Spleen (tissue), 7 donors: ENCODE measurements around the gene LAIR1.

Source experiments
- POLR2AphosphoS5 ChIP-seq, 3 donors: sonication (generic); formaldehyde crosslinking; IDR thresholded peaks; one replicate each; pipeline ENCODE4 v1.5.1; 2017; ENCODE audit warnings: antibody characterized with exemption in 3 of 3
- TF ChIP-seq, protein P1 (sequence below), 11 experiments: fragments of 200-600 bp in 7 of 11; fragments of 450-650 bp in 4 of 11; sonication (generic) in 4 of 11; IDR thresholded peaks in 8 of 11; conservative IDR thresholded peaks in 3 of 11; 1 replicate in 7 of 11; 2 replicates in 4 of 11; pipeline versions ENCODE4 v1.4.0 to v1.8.0; 2016 to 2021; ENCODE audit warnings: antibody characterized with exemption in 11 of 11, inconsistent platforms in 4 of 11, mild to moderate bottlenecking in 1 of 11
- donor health status: DM: no; HTN: no; CAD: no; lungs with moderate emphysema.
- donor health status: DM: no; HTN: no; CAD: no.
- donor health status: DM: no; HTN: no; CAD: no.

DNA sequence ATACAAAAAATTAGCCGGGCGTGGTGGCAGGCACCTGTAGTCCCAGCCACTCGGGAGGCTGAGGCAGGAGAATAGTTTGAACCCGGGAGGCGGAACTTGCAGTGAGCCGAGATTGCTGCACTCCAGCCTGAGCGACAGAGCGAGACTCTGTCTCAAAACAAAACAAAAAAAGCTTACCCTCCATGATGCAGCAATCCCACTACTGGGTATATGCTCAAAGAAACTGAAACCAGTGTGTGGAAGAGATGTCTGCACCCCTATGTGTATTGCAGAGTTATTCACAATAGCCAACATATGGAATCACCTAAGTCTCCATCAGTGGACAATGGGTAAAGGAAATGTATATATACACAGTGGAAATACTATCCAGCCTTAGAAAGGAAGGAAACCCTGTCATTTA is 31.0 kb upstream of the LAIR1 start:
- TF ChIP-seq, protein P1, sequence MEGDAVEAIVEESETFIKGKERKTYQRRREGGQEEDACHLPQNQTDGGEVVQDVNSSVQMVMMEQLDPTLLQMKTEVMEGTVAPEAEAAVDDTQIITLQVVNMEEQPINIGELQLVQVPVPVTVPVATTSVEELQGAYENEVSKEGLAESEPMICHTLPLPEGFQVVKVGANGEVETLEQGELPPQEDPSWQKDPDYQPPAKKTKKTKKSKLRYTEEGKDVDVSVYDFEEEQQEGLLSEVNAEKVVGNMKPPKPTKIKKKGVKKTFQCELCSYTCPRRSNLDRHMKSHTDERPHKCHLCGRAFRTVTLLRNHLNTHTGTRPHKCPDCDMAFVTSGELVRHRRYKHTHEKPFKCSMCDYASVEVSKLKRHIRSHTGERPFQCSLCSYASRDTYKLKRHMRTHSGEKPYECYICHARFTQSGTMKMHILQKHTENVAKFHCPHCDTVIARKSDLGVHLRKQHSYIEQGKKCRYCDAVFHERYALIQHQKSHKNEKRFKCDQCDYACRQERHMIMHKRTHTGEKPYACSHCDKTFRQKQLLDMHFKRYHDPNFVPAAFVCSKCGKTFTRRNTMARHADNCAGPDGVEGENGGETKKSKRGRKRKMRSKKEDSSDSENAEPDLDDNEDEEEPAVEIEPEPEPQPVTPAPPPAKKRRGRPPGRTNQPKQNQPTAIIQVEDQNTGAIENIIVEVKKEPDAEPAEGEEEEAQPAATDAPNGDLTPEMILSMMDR (IDR thresholded peaks at IDR 0.05 in 8 of 11, conservative IDR thresholded peaks at IDR 0.05 in 3 of 11) = no peak
- TF ChIP-seq POLR2AphosphoS5 (IDR thresholded peaks at IDR 0.05) = no peak
